PC-9 (cell line): ENCODE measurements around the gene CCNY.

Source experiments
- CTCF ChIP-seq: fragments of 200-600 bp; sonication (generic); conservative IDR thresholded peaks from 2 replicates; pipeline ENCODE4 v1.6.1; 2017; ENCODE audit warnings: mixed run types, antibody characterized with exemption, mild to moderate bottlenecking, moderate library complexity
- EZH2 ChIP-seq: fragments of 200-600 bp; sonication (generic); IDR thresholded peaks from 2 replicates; pipeline ENCODE4 v1.8.0; 2017; ENCODE audit warnings: antibody characterized with exemption, low read depth

GRCh38 chr10:35579726-35580422, 243.6 kb downstream of the CCNY start:
- no peak for TF ChIP-seq CTCF
- TF ChIP-seq EZH2, result no peak
